ENCODE data around the gene WDR13. TPM values are rescaled to one million over a fixed set of nuclear protein-coding genes. Genes with fewer than 3 reads are reported as not detected.

WDR13 gene
- total RNA-seq, 1 donor from 2014 or later, result 119 TPM

Other genes with a start within 250 kb of the WDR13 start
- not detected in 2 replicates for gene SSX3, start 240.8 kb upstream of the WDR13 start, total RNA-seq
- not detected in 2 replicates for gene SSX4, start 214.0 kb upstream of the WDR13 start, total RNA-seq
- gene SSX4B, start 185.5 kb upstream of the WDR13 start, total RNA-seq, result not detected in 2 replicates
- 27.7 and 53.7 TPM in 2 replicates for gene SLC38A5, start 127.2 kb upstream of the WDR13 start, total RNA-seq
- gene FTSJ1, start 121.3 kb upstream of the WDR13 start, total RNA-seq, result 48.1 and 92.2 TPM in 2 replicates
- 9.2 and 15.3 TPM in 2 replicates for gene PORCN, start 88.5 kb upstream of the WDR13 start, total RNA-seq
- 19.8 and 203 TPM in 2 replicates for gene EBP, start 75.7 kb upstream of the WDR13 start, total RNA-seq
- 6.1 and 11.9 TPM in 2 replicates for gene TBC1D25, start 57.8 kb upstream of the WDR13 start, total RNA-seq
- gene RBM3, start 23.0 kb upstream of the WDR13 start, total RNA-seq, result 41.2 and 293 TPM in 2 replicates
- gene WAS, start 86.3 kb downstream of the WDR13 start, total RNA-seq, result 0.30 TPM in 1 of 2 replicates, not detected in the other
- gene SUV39H1, start 99.2 kb downstream of the WDR13 start, total RNA-seq, result 1.9 and 4.3 TPM in 2 replicates
- not detected in 2 replicates for gene GLOD5, start 164.3 kb downstream of the WDR13 start, total RNA-seq
- gene GATA1, start 189.1 kb downstream of the WDR13 start, total RNA-seq, result not detected in 2 replicates
- 36.3 and 54.4 TPM in 2 replicates for gene HDAC6, start 204.6 kb downstream of the WDR13 start, total RNA-seq
- gene ERAS, start 229.0 kb downstream of the WDR13 start, total RNA-seq, result 0.20 TPM in 1 of 2 replicates, not detected in the other
- 2.6 and 3.6 TPM in 2 replicates for gene PCSK1N, start 238.1 kb downstream of the WDR13 start, total RNA-seq